NCI-H226 (cell line): ENCODE data around the gene MKRN2OS.
A peak's percentile ranks its signal among the peaks of the same experiment; 100 is the strongest.
"Not testable (repeated sequence)": the region's sequence is repeated elsewhere in the genome, so short reads cannot be mapped to it uniquely, and the experiment has no call there.

ENCODE experiments used
- DNase-seq: peaks from one replicate; pipeline ENCODE4 v3.0.0-alpha.2; 2015

MKRN2OS gene

GRCh38 chr3:12560505-12561190, 15.3 kb upstream of the MKRN2OS start:
- no peak for DNase-seq

GRCh38 chr3:12559520-12559919, 14.2 kb upstream of the MKRN2OS start:
- no peak for DNase-seq

GRCh38 chr3:12558706-12559105, 13.4 kb upstream of the MKRN2OS start:
- DNase-seq = no peak

DNA sequence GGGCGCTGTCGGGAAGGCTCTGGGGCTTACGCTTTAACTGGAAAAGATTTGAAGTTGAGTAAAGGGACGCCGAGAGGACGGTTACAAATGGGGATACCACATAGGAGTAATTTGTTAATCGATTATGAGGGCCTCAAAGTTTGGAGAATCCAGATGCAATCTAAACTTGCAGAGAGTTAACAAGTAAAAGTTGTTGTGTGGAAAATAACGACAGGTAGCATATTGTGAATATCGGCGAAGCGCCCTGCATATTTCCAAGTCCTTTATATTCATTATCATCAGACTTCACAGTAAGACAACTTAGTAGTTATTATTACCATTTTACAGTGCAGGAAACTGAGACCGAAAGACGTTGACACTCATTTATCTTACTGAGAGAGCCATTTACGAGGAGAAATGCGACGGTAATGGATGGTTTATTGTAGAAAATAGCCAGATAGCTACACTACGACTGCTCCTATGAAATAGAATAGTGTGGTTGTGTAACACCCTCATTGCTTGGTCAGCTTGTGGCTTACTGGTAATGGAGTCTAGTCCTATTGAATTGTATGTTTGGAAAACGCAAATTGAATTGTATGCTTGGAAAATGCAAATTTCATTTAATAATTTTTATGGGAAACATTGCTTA, 12.3 kb upstream of the MKRN2OS start:
- no peak for DNase-seq

DNA sequence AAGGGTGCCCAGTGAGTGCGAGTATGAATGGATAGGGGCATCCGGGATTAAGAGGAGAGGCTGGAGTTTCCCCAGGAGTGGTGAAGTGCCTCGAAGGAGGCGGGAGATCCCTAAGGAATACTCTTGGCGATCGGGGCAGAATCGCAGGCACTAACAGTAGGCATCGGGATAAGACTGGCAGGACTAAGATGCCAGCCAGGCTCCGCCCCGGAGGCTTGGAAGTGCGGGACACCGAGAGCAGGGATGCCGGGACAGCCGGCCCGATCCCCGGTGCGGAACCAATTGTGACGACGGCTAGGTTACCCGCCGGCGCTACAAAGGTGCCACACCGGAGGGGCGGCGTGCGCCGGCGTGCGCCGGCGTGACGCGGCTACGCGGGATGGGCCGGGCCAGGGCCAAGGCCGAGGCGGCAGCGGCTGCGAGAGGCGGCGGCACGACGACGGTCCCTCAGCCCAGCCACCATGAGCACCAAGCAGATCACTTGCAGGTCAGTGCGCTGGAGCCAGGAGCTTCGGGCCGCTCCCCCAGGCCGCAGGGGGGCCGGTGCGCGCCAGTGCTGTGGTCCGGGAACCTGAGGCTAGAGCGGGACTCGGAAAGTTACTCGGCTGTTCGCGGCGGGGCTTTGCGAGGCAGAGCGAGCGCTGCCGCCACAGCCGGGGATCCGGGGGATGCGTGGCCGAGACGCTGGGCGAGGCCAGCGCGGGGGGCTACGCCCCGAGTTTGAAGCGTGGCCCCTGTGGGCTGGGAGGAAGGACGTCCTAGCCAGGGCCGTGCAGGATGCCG, 11.6 kb upstream of the MKRN2OS start, which contains the start of gene MKRN2:
Gene MKRN2 (plus strand): TSS at position 398 of the 783 bp plus-strand sequence. CDS start 64 bp downstream, at position 462.
- DNase-seq = peak; percentile 85

DNA sequence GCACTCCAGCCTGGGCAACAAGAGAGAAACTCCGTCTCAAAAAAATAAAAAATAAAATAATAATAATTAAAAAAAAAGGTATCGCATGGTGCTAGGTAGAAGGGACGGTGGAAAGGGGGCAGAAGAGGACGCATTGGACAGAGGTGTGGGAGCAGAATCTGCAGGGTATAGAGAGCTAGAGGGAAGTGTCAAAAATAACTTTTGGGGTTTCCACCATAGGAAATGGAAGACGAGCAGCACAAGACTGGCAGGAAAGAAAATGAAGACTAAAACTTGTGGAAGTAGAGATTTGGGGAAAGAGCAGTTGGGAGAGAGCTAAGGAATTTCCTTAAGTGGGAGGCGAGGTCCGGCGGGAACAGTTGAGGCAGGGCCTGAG, 11.0 kb upstream of the MKRN2OS start:
- no peak for DNase-seq

- no peak for DNase-seq
These were observed 8.7 kb upstream of the MKRN2OS start for GRCh38 chr3:12553921-12554391.

GRCh38 chr3:12549971-12550760, 4.9 kb upstream of the MKRN2OS start:
- no peak for DNase-seq

GRCh38 chr3:12544652-12545472, 437 bp downstream of the MKRN2OS start:
- DNase-seq = no peak

GRCh38 chr3:12543497-12543896, 1.8 kb downstream of the MKRN2OS start:
- DNase-seq = not testable (repeated sequence)

DNA sequence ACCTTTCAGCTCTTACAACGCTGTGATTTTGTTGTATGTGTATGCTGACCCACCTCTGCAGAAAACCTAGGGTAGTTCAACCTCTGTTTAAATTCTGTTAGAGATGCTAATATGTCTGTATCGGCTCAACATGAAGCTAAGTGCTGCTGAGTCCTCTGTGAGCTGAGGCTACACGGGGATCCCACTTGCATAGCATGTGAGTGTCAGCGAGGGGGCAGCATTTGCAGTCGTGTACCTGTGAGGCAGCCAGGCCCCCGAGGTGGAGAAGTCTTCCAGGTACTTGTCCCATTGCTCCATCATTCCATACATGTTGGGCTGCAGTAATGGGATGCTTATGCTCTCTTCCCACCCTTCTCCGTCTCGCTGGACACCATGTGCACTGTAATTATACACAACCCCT, 3.7 kb downstream of the MKRN2OS start:
- no peak for DNase-seq

GRCh38 chr3:12536423-12536822, 8.9 kb downstream of the MKRN2OS start:
- DNase-seq = no peak

GRCh38 chr3:12532182-12532581, 13.1 kb downstream of the MKRN2OS start:
- no peak for DNase-seq

DNA sequence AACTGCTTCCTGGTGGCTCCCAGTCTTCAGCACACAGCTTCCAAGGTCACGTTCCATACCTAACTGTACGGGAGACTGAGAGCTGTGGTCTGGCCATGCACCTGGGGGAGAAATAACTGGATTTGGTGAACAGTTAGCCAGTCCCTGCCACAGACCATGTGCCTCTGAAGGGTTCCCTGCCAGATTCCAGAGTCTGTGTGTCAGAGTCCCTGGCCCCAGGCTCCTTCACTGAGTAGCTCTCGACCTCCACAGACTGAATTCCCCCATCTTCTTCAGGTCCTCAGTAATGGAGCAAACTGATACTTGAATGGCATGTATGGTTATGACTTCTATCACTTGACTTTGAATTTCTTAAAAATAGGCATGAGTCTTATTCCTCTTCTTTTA, 17.5 kb downstream of the MKRN2OS start:
- DNase-seq = no peak

DNA sequence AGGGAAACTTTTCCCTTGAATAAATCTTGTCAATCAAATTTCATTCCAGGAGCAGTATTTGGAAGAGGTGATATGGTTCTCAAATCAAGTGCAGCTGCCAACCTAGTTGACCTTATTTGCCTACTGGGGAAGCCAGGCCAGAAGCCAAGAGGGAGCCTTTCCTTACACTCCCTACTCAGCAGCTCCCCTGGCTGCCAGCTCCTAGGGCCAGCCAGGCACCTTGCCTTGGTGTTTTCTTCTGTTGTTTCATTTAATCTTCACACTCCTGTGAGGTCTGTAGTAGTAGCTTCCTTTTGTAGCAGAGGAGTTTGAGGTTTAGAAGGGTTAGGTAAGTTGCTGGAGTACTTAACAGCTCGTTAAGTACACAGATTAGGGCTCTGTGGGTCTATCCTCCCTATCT, 22.6 kb downstream of the MKRN2OS start:
- DNase-seq = peak; percentile 64

DNA sequence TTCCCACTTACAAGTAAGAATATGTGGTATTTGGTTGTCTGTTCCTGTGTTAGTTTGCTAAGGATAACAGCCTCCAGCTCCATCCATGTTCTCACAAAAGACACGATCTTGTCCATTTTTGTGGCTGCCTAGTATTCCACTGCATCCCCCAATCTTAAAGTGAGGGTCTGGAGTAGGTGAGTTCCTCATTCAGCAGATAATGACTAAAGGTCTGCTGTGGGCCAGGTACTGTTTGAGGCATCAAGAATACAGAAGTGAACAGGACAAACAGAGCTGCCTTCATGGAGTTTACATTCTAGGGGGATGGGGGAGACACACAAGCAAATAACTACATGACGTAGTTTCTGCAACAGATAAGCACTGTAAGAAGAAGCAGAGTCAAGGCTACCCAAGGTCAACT, 24.3 kb downstream of the MKRN2OS start:
- DNase-seq = no peak

DNA sequence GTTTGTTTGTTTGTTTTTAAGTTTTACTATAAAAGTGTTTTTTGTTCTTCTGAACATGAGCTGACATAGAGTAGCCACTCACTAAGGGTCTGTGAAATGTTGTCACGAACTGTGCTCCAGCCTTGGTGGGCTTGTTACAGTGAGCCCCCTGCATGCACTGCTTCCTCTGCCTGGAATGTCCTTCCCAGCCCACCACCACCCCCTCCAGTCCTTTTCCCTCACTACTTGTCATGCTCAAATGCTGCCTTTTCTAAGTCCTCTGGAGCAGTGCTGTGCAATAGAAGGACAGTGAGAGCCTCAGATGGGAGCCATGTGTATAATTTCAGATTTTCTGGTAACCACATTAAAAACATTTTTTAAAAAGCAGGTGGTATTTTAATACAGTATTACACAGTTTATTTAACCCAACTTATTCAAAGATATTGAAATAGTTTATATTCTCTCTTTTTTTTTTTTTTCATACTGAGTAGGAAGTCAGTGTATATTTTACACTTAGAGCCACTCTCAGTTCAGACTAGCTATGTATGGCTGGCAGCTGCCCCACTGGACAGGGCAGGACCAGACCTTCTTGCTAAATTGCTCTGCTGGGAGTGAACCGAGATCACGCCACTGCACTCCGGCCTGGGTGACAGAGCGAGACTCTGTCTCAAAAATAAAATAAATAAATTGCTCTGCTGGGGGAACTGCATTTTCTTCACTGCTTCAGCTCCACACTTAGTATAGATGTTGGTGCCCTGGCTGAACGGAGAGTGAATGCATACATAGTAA, 26.9 kb downstream of the MKRN2OS start:
- no peak for DNase-seq

DNA sequence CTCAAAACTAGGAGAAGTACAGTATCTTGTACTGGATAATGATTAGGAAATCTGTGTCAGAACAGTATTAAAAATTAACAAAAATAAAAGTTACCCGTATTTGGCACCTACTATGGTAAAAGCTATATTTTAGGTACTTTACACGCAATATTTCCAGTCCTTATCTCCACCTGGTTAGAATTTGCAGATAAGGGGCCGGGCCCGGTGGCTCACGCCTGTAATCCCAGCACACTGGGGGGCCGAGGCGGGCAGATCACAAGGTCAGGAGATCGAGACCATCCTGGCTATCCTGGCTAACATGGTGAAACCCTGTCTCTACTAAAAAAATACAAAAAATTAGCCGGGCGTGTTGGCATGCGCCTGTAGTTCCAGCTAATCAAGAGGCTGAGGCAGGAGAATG, 28.4 kb downstream of the MKRN2OS start:
- no peak for DNase-seq

DNA sequence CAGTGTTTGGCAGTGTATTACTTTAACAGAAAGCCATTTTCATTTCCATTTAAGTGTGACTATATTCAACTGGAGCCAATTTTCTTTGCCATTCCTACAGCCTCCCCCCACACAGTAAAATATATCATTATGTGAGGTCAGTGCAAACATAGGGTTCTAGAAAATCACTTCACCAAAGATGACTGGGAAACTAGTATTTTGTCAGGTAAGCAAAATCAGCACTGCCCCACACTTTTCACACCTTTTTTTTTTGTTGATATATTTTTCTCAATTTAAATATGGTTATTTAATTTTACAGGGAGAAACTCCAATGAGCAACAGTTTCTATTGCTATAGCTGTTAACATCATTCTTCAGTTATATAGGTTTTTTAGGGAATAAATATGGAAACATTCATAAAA, 29.7 kb downstream of the MKRN2OS start:
- DNase-seq = no peak

DNA sequence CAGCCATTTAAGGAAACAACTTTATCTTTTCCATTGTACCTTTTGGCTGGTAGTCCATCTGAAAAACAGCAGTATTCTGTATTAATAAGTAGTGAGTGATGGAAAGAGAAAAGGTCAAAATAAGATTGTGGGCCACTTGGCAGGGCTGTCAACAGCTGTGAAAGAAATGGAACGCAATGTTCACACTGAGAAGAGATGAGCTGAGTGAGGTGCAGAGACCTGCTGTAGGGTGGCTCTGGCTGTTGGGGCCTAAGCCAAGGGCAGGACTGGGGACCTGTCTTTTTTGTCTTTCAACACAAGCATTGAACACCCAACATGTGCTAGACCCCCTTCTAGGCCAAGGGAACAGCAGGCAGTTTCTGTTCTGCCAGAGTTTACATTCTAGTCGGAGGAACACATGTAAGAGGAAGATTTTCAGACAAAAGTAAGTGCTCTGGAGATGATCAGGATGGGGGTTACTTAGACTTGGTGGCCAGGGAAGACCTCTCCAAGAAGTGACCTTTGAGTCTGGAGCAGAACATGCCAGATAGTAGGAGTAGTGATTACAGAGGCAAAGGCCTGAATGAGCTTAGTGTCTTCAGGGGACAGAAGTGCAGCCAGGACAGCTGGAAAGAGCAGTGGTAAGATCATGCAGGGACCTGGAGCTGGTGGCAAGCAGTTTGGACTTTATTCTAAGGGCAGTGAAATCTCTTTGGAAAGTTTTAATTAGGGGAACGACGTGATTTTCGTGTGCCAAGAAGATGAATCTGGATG, 31.4 kb downstream of the MKRN2OS start:
- no peak for DNase-seq
